Activated T-cell treated with anti-CD3 and anti-CD28 coated beads, Interleukin-2, amount 50 U/mL, for 4 hours (primary cell): ENCODE measurements around the gene BCCIP. TPM values are rescaled to one million over a fixed set of nuclear protein-coding genes. Genes with fewer than 3 reads are reported as not detected.

Source experiments
- ATAC-seq, 2 donors: fragments of 200-7000 bp; cut with Tn5 transposase; one replicate each; pipeline ENCODE4 v1.10.0; 2021
- DNase-seq: peaks from one replicate; pipeline ENCODE4 v3.0.0-alpha.2; 2020
- H3K27me3 Mint-ChIP-seq: one replicate; pipeline ENCODE4 v1.8.0; 2021; ENCODE audit warnings: low read depth, mixed read lengths
- H3K36me3 Mint-ChIP-seq: one replicate; pipeline ENCODE4 v1.8.0; 2022; ENCODE audit warnings: mixed read lengths; ENCODE audit not compliant: insufficient read depth
- H3K4me1 Mint-ChIP-seq: one replicate; pipeline ENCODE4 v1.8.0; 2021; ENCODE audit warnings: low read depth, mixed read lengths
- H3K4me3 Mint-ChIP-seq: one replicate; pipeline ENCODE4 v1.8.0; 2021; ENCODE audit warnings: mild to moderate bottlenecking, moderate library complexity, mixed read lengths
- H3K9me3 Mint-ChIP-seq: one replicate; pipeline ENCODE4 v1.8.0; 2021; ENCODE audit warnings: mixed read lengths
- total RNA-seq, 3 donors: library from RNA; stranded (reverse); gene quantifications; one replicate each; pipeline ENCODE4 v1.2.1, GENCODE V29; 2021

BCCIP gene
- total RNA-seq, 3 donors from 2014 or later, result 159 to 175 (median 166) TPM

DNA sequence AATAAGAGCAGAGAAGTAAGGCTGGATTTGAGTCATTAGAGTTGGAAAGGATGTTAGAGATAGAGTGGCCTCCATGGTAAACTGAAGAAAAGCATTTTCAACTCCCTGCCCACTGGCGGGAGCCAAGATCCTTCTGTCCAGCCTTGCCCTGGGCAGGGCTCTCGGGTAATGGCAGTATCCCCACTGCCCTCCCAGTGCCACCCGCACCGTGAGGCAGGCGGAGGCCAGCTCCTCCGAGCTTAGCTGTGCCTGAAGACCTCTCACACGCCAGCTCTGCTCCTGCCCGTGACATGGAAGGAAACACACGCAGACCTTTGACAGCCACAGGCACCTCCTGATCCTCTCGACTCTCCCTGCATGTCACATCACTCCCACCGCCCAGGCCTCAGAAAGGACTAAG is 22.3 kb downstream of the BCCIP start:
- no peaks in the 10 kb centered on the region for H3K27me3 Mint-ChIP-seq
- peaks cover 17% of the 10 kb centered on the region for H3K36me3 Mint-ChIP-seq
- H3K9me3 Mint-ChIP-seq, result no peaks in the 10 kb centered on the region
- ATAC-seq (no peak), DNase-seq (no peak)
- H3K4me1 Mint-ChIP-seq, result no peaks in the 10 kb centered on the region
- no peak overlapping the region for H3K4me3 Mint-ChIP-seq

DNA sequence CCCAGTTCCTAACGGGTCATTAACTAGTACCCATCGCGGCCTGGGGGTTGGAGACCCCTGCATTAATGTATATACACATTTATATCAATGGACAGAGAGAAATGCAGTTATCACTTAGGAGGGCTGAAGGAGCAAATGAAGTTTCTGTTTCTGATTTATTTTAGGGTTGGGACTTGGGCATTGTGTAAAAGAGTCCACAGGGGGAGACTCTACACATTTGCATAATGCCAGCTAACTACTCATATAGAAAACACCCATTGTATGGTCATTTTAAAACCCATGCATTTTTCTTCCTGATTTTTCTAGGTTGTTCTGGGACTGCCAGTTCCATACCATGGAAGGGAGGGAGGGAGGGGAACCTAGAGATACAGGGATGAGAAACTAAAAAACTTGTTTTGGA is 23.5 kb downstream of the BCCIP start:
- Mint-ChIP-seq H3K9me3 (no peaks in the 10 kb centered on the region), H3K4me1 (no peaks in the 10 kb centered on the region), H3K36me3 (peaks cover 18% of the 10 kb centered on the region), H3K27me3 (no peaks in the 10 kb centered on the region), H3K4me3 (no peak overlapping the region)
- DNase-seq (no peak), ATAC-seq (no peak)

GRCh38 chr10:125848371-125848770 is 25.0 kb downstream of the BCCIP start:
- no peak for ATAC-seq
- Mint-ChIP-seq H3K4me1 (no peaks in the 10 kb centered on the region), H3K27me3 (no peaks in the 10 kb centered on the region), H3K9me3 (no peaks in the 10 kb centered on the region), H3K36me3 (peaks cover 26% of the 10 kb centered on the region), H3K4me3 (no peak overlapping the region)
- no peak for DNase-seq

- no peak overlapping the region for H3K4me3 Mint-ChIP-seq
- H3K27me3 Mint-ChIP-seq, result no peaks in the 10 kb centered on the region
- peaks cover 28% of the 10 kb centered on the region for H3K36me3 Mint-ChIP-seq
These were observed 25.5 kb downstream of the BCCIP start for GRCh38 chr10:125848857-125849256.

DNA sequence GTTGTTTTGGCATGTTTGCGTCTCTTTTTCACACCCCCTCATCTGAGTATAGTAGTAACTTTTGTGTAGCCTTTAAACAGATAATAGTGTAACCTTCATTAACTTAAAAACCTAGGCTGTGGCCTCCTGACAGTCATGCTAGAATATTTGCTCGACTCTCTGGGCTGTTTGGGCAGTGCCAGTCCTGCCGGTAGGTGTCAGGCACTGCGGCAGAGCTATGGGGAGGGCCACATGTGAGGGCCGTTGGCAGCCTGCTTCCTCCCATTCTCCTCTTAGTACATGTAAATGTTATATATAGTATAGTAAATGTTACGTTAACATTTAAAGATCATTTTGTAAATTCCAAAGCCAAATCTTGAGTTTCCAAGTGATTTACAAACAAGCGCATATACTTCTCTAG is 26.1 kb downstream of the BCCIP start:
- no peaks in the 10 kb centered on the region for H3K27me3 Mint-ChIP-seq
- no peak overlapping the region for H3K4me3 Mint-ChIP-seq
- H3K9me3 Mint-ChIP-seq, result no peaks in the 10 kb centered on the region
- ATAC-seq, result no peak
- no peaks in the 10 kb centered on the region for H3K4me1 Mint-ChIP-seq
- DNase-seq, result no peak
- peaks cover 26% of the 10 kb centered on the region for H3K36me3 Mint-ChIP-seq

More at GRCh38 chr10:125848857-125849256, 25.5 kb downstream of the BCCIP start:
- Mint-ChIP-seq H3K9me3 (no peaks in the 10 kb centered on the region), H3K4me1 (no peaks in the 10 kb centered on the region)
- DNase-seq (no peak), ATAC-seq (no peak)

DNA sequence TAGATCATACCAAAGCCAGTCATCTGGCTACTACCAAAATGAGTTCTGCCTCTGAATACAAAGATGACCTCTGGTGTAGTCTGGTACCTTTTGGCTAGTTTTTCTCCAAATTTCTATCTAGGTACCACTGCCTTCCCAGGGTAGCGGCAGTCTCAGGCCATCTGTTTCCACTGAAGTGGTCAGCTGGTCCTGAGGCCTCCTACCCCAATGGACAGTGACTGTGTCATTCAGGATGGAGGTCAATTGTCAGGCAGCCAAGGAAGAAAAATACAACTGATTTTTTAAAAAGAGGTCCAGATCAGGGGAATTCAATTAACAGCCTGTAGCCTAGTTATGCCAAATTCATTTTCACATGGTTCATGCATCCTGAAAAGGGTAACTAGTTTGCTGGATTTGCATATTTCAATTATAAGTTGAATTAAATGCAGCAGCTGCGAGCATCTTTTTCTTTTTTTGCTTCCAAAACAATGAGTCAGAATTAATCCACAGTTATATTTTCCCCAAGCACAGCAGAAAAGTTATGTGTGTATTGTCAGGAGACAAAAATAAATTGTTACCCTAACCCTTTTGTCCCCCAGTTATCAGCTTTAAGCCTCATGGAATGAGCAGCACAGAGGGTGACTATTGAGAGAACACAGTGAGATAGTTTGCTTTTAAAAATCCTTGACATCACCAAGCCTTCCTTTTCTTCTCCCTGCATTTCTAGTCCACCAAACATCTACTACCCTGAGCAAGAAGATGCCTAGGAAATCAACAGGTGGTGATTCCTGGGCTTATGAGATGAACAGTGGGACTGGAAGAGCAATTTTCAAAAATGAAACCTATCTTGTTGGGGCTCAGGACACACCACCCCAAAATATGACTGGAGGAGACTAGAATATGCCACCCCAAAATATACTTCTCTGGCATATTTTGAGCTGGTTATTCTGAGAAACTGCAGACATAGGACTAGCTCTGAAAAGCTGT is 27.7 kb downstream of the BCCIP start:
- no peak for ATAC-seq
- no peak overlapping the region for H3K4me3 Mint-ChIP-seq
- H3K4me1 Mint-ChIP-seq, result no peaks in the 10 kb centered on the region
- peaks cover 24% of the 10 kb centered on the region for H3K36me3 Mint-ChIP-seq
- H3K27me3 Mint-ChIP-seq, result no peaks in the 10 kb centered on the region
- no peaks in the 10 kb centered on the region for H3K9me3 Mint-ChIP-seq
- DNase-seq, result no peak

GRCh38 chr10:125852487-125852886 is 29.1 kb downstream of the BCCIP start:
- Mint-ChIP-seq H3K4me1 (no peaks in the 10 kb centered on the region), H3K27me3 (no peaks in the 10 kb centered on the region), H3K4me3 (no peak overlapping the region), H3K9me3 (no peaks in the 10 kb centered on the region), H3K36me3 (peaks cover 22% of the 10 kb centered on the region)
- DNase-seq, result no peak
- ATAC-seq, result no peak

GRCh38 chr10:125857185-125857760 is 33.9 kb downstream of the BCCIP start:
- no peak for ATAC-seq
- H3K9me3 Mint-ChIP-seq, result no peaks in the 10 kb centered on the region
- DNase-seq, result no peak

DNA sequence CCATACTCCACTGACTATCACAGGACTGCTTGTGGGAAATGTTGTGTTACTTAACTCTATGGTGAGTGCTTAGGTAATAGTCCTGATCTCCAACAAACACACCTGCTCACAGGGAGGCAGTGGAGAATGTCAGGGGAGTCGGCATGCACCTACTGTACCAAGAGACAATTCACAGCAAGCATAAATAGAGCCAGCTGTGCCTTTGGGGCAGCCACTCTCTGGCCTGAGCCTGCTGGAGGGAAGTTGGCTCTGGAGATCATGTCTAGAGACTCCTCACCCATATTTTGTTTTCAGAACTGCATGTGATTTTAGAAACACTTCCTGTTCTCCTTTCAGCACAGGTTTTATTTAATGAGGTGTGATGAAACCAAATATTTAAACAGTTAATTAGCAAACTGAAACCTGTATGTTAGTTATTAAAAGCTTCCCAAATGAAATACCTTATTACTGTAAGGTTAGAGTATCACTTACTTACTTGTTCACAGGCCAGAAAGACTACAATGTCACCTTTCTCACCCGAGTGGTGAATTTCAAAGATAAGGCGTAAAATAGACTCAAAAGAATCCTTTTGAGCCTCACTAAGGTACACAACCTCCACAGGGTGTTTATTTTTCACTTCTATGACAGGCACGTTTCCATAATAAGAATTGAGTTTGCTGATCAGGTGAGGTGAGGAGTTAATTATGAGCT is 35.9 kb downstream of the BCCIP start:
- DNase-seq (no peak), ATAC-seq (no peak)
- Mint-ChIP-seq H3K4me3 (no peak overlapping the region), H3K4me1 (no peaks in the 10 kb centered on the region), H3K9me3 (no peaks in the 10 kb centered on the region), H3K27me3 (no peaks in the 10 kb centered on the region), H3K36me3 (peaks cover 5% of the 10 kb centered on the region)

More at GRCh38 chr10:125857185-125857760, 33.9 kb downstream of the BCCIP start:
- Mint-ChIP-seq H3K4me1 (no peaks in the 10 kb centered on the region), H3K27me3 (no peaks in the 10 kb centered on the region), H3K4me3 (no peak overlapping the region), H3K36me3 (peaks cover 14% of the 10 kb centered on the region)

- ATAC-seq (no peak), DNase-seq (no peak)
- Mint-ChIP-seq H3K4me3 (no peak overlapping the region), H3K4me1 (no peaks in the 10 kb centered on the region), H3K27me3 (no peaks in the 10 kb centered on the region), H3K9me3 (no peaks in the 10 kb centered on the region), H3K36me3 (peaks cover 4% of the 10 kb centered on the region)
These were observed 41.8 kb downstream of the BCCIP start for GRCh38 chr10:125865120-125865519.

DNA sequence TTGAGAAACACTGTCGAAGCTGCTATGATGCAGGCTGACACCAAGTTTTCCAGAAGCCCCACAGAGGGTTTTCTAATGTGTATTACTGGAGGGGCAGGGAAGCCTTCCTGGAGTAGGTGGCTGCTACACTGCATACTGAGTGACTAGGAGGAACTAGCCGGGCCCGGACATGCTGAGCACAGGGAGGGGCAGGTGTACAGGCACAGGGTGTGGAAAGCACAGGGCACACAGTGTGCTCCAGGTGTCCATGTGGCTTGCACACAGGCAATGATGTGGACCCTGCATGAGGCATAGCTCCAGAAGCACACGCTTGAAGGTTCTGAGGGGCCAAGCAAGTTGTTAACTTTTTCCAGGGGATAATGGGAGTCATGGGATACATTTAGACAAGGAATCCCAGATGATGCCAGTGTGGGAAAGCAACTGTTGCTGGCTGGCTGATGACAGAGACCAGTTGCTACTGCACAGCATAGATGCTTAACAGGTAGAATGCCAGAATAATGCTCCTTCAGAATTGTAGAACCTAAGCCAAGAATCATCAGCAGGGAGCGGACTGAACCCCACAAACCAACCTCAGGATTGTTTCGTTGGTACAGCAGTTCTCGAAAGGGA is 43.2 kb downstream of the BCCIP start:
- peaks cover 4% of the 10 kb centered on the region for H3K36me3 Mint-ChIP-seq
- no peaks in the 10 kb centered on the region for H3K4me1 Mint-ChIP-seq
- H3K27me3 Mint-ChIP-seq, result no peaks in the 10 kb centered on the region
- DNase-seq (no peak), ATAC-seq (no peak)
- no peaks in the 10 kb centered on the region for H3K9me3 Mint-ChIP-seq
- H3K4me3 Mint-ChIP-seq, result no peak overlapping the region

DNA sequence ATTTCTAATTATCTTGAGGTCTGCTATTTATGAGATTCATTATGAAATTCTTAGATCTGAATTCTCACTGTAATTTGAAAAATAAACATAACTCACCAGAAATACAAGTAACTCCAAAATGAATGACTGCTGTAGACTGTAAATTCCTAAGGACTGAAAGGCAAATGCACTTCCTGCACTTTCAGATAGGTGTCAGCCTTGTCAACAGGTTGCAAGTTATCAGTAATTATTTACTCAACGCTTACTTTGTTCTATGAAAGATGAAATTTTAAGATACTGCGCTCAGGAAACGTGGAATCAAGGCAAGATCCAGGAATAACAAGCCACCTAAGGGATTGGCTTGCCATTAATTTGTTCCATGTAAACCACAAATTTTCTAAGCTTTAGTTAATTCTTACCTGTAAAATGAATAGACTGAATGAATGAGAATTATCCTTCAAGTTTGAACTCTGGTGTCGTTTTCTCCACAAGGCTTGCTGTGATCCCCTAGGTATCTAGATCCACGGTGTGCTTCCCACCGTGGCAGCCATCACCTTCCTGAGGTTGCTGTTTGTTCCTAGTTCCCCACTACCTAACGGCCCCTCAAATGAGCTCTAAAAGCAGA is 45.1 kb downstream of the BCCIP start:
- H3K9me3 Mint-ChIP-seq, result no peaks in the 10 kb centered on the region
- ATAC-seq (no peak), DNase-seq (no peak)
- no peaks in the 10 kb centered on the region for H3K27me3 Mint-ChIP-seq
- no peaks in the 10 kb centered on the region for H3K4me1 Mint-ChIP-seq
- peaks cover 4% of the 10 kb centered on the region for H3K36me3 Mint-ChIP-seq
- H3K4me3 Mint-ChIP-seq, result no peak overlapping the region

- Mint-ChIP-seq H3K4me3 (no peak overlapping the region), H3K27me3 (no peaks in the 10 kb centered on the region), H3K9me3 (peaks cover 3% of the 10 kb centered on the region), H3K36me3 (peaks cover 20% of the 10 kb centered on the region), H3K4me1 (no peaks in the 10 kb centered on the region)
- DNase-seq (no peak), ATAC-seq (no peak)
These were observed 48.0 kb downstream of the BCCIP start for GRCh38 chr10:125871338-125871737.
